Transverse colon (tissue), 4 donors: ENCODE results near the gene NTRK2. TPM values are rescaled to one million over a fixed set of nuclear protein-coding genes. Genes with fewer than 3 reads are reported as not detected.

Source experiments
- DNase-seq: peaks from one replicate; pipeline ENCODE4 v3.0.0-alpha.2; 2019
- H3K27ac ChIP-seq, 4 donors: fragments of 200-600 bp; sonication (generic); 2 replicates each; pipeline ENCODE4 v1.5.1; 2016 to 2018; ENCODE audit warnings: inconsistent platforms in 4 of 4
- H3K27me3 ChIP-seq: fragments of 200-600 bp; sonication (generic); 2 replicates; pipeline ENCODE4 v1.5.1; 2017; ENCODE audit warnings: inconsistent platforms
- H3K36me3 ChIP-seq, 4 donors: fragments of 200-600 bp; sonication (generic); 2 replicates each; pipeline ENCODE4 v1.5.1; 2017 to 2019; ENCODE audit warnings: inconsistent platforms in 4 of 4
- H3K4me1 ChIP-seq, 4 donors: fragments of 200-600 bp; sonication (generic); 2 replicates each; pipeline ENCODE4 v1.5.1; 2017 to 2020; ENCODE audit warnings: inconsistent platforms in 4 of 4
- H3K4me3 ChIP-seq, 4 donors: fragments of 200-600 bp; sonication (generic); 1 replicate in 1 of 4; 2 replicates in 3 of 4; pipeline versions ENCODE4 v1.5.1 to v1.6.1; 2017 to 2019; ENCODE audit warnings: inconsistent platforms in 4 of 4
- H3K9me3 ChIP-seq, 2 donors: fragments of 200-600 bp; sonication (generic); 2 replicates each; pipeline ENCODE4 v1.5.1; 2017 to 2019; ENCODE audit warnings: inconsistent platforms in 2 of 2
- CTCF ChIP-seq, 5 experiments: fragments of 200-600 bp in 3 of 5; fragments of 450-650 bp in 2 of 5; sonication (generic) in 3 of 5; IDR thresholded peaks; 1 replicate in 2 of 5; 2 replicates in 3 of 5; pipeline ENCODE4 v1.5.1; 2016 to 2017; ENCODE audit warnings: antibody characterized with exemption in 5 of 5, inconsistent platforms in 3 of 5, mild to moderate bottlenecking in 2 of 5, moderate library complexity in 1 of 5
- EP300 ChIP-seq: sonication (generic); formaldehyde crosslinking; IDR thresholded peaks from one replicate; pipeline ENCODE4 v1.6.1; 2017; ENCODE audit warnings: antibody characterized with exemption, low read depth
- POLR2A ChIP-seq: fragments of 450-650 bp; IDR thresholded peaks from one replicate; pipeline ENCODE4 v1.6.1; 2016; ENCODE audit warnings: antibody characterized with exemption, mild to moderate bottlenecking, moderate library complexity
- POLR2AphosphoS5 ChIP-seq, 3 donors: sonication (generic); formaldehyde crosslinking; IDR thresholded peaks; one replicate each; pipeline ENCODE4 v1.6.1; 2016; ENCODE audit warnings: antibody characterized with exemption in 3 of 3
- WGBS, 2 donors: methylation state at CpG; one replicate each; pipeline ENCODE4 v1.1.5; 2018; ENCODE audit warnings: low coverage in 1 of 2; 5-methylcytosine and 5-hydroxymethylcytosine counted together
- in situ Hi-C, 4 donors: fragments of 200-750 bp; cut with MboI; loops; one replicate each; pipeline versions ENCODE4 v1.15.0 to v1.15.1; 2017; ENCODE audit warnings: low sequenced_read_pairs in 3 of 4, low pct_ligation_motif_present in 1 of 4, low pct_unique_long_range_greater_than_20kb in 1 of 4
- intact Hi-C: fragments of 100-400 bp; cut with DNase I; formaldehyde crosslinking; loops from one replicate; pipeline ENCODE4 v1.15.1; 2023; ENCODE audit warnings: low total_unique reads
- total RNA-seq, 4 donors: library from RNA; depleted of rRNA; stranded (reverse); fragments of >200 nt; gene quantifications; one replicate each; pipeline ENCODE4 v1.1.0, GENCODE V29; 2016

The NTRK2 gene
- total RNA-seq, 4 donors from 2014 or later = 2.2 to 10.1 (median 6.4) TPM

GRCh38 chr9:85040146-85040545 is 370.6 kb downstream of the NTRK2 start:
- 89 to 100% methylated on average over 1 to 7 of the region's 7 CpGs for WGBS, 2 donors
- H3K4me3 ChIP-seq = no peak overlapping the region
- intact Hi-C loops (no loop called here), in situ Hi-C loops (no loop called here)
- TF ChIP-seq POLR2A = no peak
- no peak for TF ChIP-seq EP300
- no peak for TF ChIP-seq CTCF (IDR thresholded peaks at IDR 0.05)
- TF ChIP-seq POLR2AphosphoS5 (IDR thresholded peaks at IDR 0.05) = no peak
- peaks cover 0 to 19% (median 3%) of the 10 kb centered on the region in 4 donors for H3K4me1 ChIP-seq
- H3K27me3 ChIP-seq = no peaks in the 10 kb centered on the region
- no peaks in the 10 kb centered on the region for H3K36me3 ChIP-seq
- H3K9me3 ChIP-seq = no peaks in the 10 kb centered on the region
- no peak overlapping the region for H3K27ac ChIP-seq
- no peak for DNase-seq

- no peak for DNase-seq
- Histone ChIP-seq H3K27me3 (no peaks in the 10 kb centered on the region), H3K4me1 (peaks cover 0 to 12% (median 3%) of the 10 kb centered on the region in 4 donors), H3K4me3 (no peak overlapping the region), H3K9me3 (no peaks in the 10 kb centered on the region), H3K27ac (no peak overlapping the region), H3K36me3 (no peaks in the 10 kb centered on the region)
- intact Hi-C loops = no loop called here
- 58 to 63% methylated on average over 14 to 16 of the region's 16 CpGs for WGBS, 2 donors
- no peak for TF ChIP-seq EP300
- in situ Hi-C loops = no loop called here
Measured at GRCh38 chr9:85040821-85041465, 371.4 kb downstream of the NTRK2 start.

- in situ Hi-C loops (no loop called here), intact Hi-C loops (no loop called here)
- H3K27ac ChIP-seq = no peak overlapping the region
- peaks cover 0 to 7% (median 2%) of the 10 kb centered on the region in 4 donors for H3K4me1 ChIP-seq
- H3K4me3 ChIP-seq = no peak overlapping the region
- TF ChIP-seq CTCF (IDR thresholded peaks at IDR 0.05) (no peak), EP300 (no peak), POLR2AphosphoS5 (IDR thresholded peaks at IDR 0.05) (no peak), POLR2A (no peak)
- H3K9me3 ChIP-seq = no peaks in the 10 kb centered on the region
- no peaks in the 10 kb centered on the region for H3K36me3 ChIP-seq
- WGBS, 2 donors = 50 to 77% methylated on average over 1 to 2 of the region's 2 CpGs
- no peak for DNase-seq
- H3K27me3 ChIP-seq = no peaks in the 10 kb centered on the region
Measured at GRCh38 chr9:85041466-85042137, 372.1 kb downstream of the NTRK2 start.

- Histone ChIP-seq H3K27ac (no peak overlapping the region), H3K4me1 (no peaks in the 10 kb centered on the region), H3K27me3 (no peaks in the 10 kb centered on the region), H3K9me3 (no peaks in the 10 kb centered on the region), H3K4me3 (no peak overlapping the region), H3K36me3 (no peaks in the 10 kb centered on the region)
- 67 to 70% methylated on average over 3 of the region's 3 CpGs for WGBS, 2 donors
- TF ChIP-seq CTCF (IDR thresholded peaks at IDR 0.05) = no peak
- TF ChIP-seq EP300 = no peak
- TF ChIP-seq POLR2A = no peak
- TF ChIP-seq POLR2AphosphoS5 (IDR thresholded peaks at IDR 0.05) = no peak
- intact Hi-C loops (no loop called here), in situ Hi-C loops (no loop called here)
- no peak for DNase-seq
Measured at GRCh38 chr9:85042981-85043647, 373.6 kb downstream of the NTRK2 start.
